HG02678 (cell line): ENCODE measurements around the gene RCOR3.
A peak's percentile ranks its signal among the peaks of the same experiment; 100 is the strongest.
"Not testable (repeated sequence)": the region's sequence is repeated elsewhere in the genome, so short reads cannot be mapped to it uniquely, and the experiment has no call there.

Experiments
- ATAC-seq: cut with Tn5 transposase; IDR thresholded peaks from one replicate; pipeline ENCODE4 v1.9.1; 2021; ENCODE audit warnings: mild to moderate bottlenecking, moderate library complexity; ENCODE audit not compliant: unreplicated experiment

The RCOR3 gene

DNA sequence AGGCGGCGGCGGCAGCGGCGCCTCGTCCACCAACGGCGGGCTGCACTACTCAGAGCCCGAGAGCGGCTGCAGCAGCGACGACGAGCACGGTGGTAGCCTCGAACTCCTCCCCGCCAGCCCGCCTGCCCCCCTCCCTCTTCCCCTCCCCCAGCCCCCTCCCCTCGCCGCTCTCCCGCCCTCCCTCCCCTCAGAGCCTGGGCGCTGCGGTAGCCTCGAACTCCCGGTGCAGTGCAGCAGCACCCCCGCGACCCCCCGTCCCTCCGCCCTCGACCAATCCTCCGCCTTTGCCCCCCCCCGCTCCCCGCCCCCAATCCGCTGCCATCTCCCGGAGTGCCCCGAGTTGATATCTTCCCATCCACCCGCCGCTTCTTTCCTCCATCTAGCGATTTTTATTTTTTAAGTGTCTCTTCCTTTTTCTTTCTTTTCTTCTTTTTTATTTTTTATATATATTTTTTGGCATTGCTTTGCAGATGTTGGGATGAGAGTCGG lies 516 bp downstream of the RCOR3 start:
- no peak for ATAC-seq

DNA sequence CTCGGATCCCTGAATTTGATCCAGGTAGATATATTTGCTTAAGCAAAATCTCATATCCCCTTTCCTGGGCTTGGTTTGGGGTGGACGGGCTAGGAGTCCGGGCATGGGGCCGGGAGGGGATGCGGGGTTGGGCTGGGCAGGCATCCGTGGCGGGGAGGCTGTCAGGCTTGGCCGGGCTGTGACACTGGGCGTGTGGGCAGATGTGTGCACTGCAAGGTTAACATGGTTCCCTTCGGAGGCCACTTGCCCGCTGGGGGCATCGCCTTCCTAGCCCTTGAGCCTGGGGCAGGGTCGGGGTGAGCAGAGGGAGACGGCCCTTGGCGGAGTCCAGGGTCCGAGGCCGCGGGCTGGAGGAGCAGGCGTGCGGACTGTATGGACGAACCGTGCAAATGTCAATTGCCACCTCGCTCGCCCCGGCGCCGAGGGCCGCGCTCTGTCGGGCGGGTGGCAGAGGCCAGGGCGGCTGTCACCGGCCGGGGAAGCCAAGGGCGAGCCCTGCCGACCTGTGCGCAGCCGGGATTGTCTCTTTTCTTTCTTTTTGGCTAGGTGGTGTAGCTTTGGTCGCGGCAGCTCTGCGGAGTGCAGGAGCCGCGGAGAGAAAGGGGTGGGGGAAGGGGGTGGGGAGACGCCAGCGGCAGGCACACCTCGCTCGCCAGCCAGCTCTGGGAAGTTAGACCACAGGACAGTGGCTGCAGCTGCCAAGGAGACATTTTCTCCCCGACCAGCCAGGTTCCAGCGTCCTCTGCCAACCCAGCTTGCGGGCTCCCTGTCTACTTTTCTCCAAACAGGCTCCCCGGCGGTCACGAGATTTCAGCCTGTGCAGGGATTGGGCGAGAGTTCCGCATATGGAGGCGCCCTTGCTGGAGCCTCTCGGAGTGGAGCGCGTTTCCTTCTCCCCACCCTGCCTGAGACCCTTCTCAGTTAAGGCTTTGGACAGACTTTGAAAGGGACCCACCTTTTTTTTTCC lies 1.3 kb downstream of the RCOR3 start:
- ATAC-seq, result peak; percentile 31

DNA sequence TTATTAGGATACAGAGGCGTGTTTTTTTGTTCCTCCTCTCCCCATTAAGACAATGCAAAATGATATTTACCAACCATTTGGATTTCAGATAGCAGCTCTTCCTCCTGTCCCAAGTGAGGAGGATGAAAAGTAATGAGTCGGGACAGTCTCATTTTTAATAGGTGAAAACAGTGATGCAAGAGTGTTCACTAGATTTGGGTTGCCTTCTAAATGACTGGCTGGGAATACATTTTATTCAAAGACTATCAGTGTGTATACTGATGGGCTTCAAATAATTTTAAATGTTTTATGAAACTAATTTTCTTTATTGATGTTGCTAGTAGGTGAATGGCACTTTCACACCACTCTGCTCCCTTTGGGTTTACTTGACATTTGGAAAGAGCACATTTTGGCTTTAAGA lies 2.1 kb downstream of the RCOR3 start:
- no peak for ATAC-seq

DNA sequence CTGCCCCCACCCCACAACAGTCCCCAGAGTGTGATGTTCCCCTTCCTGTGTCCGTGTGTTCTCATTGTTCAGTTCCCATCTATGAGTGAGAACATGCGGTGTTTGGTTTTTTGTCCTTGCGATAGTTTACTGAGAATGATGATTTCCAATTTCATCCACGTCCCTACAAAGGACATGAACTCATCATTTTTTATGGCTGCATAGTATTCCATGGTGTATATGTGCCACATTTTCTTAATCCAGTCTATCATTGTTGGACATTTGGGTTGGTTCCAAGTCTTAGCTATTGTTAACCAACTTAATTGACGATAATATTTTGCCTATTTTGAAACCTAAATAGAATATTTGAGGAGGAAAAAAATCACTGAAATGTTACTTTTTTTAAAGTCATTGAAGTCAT lies 3.9 kb downstream of the RCOR3 start:
- ATAC-seq, result not testable (repeated sequence)

DNA sequence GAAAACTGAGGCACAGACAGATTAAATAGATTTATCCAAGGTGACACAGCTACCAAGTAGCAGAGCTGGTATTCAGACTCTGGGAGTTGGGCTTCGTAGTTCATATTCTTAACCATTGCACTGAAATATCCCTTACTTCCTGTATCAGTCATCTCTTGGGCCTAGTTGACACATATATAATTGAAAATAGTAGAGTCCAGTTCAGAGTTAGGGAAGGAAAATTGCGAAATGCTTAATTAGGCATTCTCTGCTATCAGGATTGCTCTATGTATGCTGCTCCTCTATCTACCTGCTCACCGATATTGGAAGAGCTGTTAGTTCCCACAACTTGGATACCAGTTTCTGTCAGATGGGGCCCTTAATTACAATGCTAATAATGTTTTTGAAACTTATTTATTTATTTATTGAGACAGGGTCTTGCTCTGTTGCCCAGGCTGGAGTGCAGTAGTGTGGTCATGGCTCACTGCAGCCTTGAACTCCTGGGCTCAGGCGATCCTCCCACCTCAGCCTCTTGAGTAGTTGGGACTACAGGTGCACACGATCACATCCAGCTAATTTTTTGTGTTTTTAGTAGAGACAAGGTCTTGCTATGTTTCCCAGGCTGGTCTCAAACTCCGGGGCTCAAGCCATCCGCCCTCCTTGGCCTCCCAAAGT lies 8.2 kb downstream of the RCOR3 start:
- ATAC-seq, result no peak

DNA sequence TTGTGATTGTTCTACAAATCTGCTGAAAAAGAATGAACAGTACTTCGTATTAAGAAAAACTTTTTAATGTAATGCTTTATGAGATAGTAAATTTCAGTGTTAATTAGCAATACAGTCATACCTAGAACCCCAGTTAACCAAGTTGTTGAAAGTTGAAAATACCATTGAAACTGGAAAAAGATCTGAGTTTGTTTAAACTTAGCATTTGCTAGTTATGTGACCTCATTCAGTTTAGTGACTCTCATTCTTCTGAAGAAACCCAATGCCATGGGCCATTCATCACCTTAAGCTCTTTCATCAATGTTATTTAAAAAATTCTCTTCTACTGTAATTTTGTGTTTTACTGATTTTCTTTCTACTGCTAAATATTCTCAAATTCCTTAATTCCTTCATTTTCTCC lies 20.2 kb downstream of the RCOR3 start:
- no peak for ATAC-seq

DNA sequence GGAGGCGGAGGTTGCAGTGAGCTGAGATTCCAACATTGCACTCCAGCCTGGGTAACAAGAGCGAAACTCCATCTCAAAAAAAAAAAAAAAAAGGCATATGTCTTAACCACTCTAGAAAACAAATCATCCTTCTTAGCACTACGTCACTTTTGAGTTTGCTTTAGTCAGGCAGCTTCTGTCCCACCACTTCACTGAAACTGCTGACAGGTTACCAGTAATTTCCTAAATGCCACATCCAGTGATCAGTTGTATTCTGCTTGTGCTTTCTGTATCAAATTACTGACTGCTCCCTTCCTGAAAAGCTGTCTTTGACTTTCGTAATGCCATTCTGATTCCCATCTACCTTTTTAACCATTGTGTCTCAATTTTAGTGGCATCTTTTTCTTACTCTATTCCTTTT lies 21.7 kb downstream of the RCOR3 start:
- ATAC-seq, result no peak

DNA sequence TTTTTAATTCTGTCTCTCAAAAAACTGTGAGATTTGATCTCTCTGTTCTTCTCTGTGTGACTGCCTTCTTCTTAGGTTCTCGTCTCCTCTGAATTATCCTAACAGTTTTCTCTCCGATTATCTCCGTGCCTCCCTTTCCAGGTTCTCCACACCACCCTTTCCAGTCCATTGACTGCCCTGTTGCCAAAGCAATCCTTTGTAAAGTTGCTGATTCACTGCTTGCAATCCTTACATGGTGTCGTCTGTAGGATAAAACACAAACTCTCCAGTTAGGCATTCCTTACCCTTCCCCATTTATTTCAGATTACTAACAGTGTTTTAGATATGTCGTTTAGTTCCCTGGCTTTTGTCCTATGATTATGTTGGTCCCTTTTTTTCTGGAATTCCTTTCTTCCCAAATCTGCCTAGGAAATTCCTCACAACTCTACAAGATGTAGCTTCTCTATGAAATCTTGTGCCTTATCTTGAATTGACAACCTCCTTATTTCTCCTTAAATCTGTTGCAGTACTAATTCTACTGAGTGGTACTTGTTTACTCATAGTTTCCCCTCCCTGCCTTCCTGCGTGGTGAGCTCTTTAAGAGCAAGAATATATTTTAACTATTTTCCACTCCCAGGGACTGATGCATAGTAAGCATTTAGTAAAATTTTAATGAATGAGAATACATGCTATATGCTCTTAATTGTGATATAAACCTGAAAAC lies 22.3 kb downstream of the RCOR3 start:
- no peak for ATAC-seq

DNA sequence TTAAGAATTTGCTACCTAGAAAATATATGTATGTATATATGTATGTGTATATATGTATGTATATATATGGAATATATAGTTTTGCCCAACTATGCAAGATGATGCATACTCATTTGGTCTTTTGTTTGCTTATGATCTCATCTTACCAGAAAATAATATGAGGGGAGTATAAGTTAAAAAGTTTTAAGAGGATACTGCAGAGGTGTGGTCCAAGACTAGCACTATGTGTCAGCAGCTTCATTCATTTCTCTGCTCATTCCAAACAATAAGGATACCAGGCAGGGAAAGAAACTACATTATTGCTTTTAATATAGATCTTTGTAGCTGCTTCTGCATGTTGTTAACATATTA lies 22.8 kb downstream of the RCOR3 start:
- ATAC-seq, result no peak

DNA sequence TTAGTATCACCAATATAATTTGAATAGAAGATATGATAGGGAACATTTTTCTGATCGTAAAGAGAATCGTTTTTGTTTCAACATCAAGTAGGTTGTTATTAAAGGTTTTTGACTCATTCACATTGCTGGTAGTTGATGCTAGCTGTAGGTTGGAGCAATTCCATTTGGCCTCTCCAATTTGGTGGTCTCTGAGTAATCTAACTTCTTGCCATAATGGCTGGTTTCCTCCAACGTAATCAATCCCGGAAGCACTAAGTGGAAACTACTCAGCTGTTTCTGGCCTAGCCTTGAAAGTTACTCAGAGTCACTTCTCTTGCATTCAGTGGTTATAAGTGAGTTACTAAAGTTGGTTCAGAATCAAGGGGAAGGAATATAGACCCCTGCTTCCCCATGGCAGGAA lies 26.0 kb downstream of the RCOR3 start:
- no peak for ATAC-seq

DNA sequence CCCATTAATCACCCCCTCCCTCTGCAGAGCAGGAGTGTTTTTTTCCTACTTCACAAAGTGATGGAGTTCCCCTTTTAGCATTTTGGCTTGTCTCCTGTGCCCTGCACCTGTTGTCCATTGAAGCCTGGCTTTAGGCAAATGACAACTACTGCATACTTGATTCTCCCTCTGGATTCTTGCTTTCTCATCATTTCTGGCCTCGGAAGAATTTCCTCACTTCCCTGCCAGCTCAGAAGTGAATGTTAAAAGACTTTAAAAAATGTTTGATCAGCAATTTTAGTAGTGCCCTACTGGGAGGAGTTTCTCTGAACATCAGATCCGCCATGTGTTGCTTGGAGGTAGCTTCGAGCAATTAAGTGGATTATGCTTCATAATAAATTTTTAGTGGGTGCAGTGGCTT lies 28.1 kb downstream of the RCOR3 start:
- no peak for ATAC-seq

DNA sequence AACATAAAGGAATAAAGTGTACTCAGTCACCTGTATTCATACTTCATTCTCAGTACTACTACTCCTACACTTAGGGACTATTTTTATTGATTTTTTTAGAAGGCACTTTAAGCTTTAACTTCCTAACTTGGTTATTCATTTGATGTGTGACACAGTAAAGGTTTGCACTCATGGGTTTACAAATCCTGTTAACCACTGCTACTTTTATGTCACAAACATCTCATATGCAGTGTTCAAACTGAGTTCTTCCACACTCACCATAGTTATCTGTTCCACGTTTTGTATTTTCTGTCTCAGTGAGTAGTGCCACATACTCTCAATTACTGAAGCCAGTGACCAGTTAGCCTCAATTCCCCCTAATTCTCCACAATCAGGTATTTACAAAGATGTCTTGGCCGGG lies 33.2 kb downstream of the RCOR3 start:
- no peak for ATAC-seq

DNA sequence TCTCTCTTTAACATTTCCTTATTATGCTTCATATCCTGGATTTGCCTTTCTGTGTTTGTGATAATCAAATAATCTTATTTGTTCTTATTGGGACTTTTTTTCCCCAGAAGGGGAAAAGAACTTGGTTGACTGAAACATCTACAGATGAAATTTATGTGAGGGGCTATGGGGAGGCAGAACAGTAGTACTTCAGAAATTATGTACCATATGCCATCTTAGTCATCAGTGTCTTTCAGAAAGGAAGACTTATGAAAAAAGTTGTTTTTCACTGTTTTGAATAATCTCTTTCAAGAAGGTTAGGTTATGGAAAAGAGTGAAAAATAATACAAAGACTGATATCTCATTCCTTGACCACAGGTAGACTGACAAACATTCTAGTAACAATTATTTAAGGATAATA lies 37.2 kb downstream of the RCOR3 start:
- ATAC-seq, result no peak

DNA sequence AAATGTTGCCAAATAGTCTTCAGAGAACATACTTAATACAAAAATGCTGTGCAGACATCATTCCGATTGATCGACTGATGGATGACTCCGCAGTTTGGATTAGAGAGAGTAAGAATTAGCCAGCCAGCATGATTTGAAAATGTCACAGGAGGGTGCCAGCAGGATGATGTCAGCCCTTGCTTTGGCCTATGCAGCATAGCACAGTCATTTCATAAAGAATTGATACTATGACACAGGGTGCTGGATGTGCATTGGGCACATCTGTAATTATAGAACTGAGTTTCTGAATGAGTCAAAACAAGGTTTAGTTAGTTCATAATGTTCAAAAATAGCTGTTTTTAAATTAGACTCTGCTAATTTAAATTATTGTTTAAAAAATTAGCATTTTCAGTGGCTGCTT lies 45.9 kb downstream of the RCOR3 start:
- ATAC-seq, result peak; percentile 91

DNA sequence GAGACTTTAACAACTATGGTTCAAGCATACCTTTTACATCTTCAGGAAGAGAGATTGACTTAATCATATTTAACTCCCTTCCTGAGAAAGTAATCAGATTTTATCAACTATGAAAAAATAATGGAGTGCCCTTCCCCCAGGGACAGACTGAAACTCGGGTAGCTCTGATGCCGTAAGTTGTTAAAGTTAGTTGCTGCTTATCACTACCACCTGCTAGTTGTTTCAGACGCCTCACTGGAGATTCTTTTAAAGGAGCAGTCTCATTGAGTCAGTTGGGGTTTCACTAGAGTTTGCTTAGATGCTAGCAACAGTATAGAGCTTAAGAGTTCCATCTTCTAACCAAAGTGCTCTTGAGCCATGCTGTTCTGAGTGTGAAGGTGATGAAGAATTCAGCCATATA lies 50.5 kb downstream of the RCOR3 start:
- no peak for ATAC-seq

DNA sequence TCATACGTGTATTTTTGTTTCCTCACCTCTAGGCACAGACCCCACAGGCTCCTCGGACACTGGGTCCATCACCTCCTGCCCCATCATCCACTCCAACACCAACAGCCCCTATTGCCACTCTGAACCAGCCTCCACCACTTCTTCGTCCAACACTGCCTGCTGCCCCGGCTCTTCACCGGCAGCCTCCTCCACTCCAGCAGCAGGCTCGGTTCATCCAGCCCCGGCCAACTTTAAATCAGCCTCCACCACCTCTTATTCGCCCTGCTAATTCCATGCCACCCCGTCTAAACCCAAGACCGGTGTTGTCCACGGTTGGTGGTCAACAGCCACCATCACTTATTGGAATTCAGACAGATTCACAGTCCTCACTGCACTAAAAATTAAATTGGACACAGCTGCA lies 54.2 kb downstream of the RCOR3 start:
- no peak for ATAC-seq

DNA sequence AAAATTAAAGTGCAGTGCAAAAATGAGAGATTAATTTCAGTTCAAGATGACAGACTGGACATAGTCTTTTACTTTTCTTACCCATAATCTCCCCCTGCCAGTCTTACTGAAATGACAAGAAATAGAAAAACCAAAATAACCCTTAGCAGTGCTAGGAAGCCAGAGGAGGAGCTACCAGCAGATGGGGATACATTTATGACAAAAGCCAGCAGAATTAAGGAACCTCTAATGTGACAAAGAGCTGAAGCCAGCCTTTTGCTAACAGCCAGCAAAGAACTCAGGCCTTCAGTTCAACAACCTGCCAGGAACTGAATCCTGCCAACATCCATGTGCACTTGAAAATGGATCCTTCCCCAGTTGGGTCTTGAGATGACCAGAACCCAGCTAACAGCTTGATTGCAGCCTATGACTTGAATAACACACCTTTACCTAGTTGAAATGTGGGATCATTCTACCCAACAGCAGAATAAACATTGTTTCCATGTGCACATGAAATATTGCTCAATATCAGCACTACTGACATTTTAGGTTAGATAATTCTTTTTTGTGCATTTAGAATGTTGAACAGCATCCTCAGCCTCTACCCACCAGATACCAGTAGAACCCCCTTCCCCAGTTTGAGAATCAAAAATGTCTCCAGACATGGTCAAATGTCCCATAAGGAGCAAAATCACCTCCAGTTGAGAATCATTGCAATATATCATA lies 59.6 kb downstream of the RCOR3 start:
- no peak for ATAC-seq

DNA sequence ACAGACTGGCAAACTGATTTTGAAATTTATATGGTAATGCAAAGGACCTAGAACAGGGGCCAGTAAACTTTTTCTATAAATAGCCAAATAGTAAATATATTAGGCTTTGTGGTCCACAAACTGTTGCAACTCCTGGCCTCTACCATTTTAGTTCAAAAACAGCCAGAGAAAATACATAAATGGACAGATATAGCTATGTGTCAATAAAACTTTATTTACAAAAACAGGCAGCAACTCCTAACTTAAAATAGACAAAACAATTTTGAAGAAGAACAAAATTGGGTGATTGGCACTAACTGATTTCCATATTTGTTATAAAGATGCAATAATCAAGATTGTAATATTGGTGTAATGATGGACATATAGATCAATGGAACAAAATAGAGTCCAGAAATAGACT lies 60.7 kb downstream of the RCOR3 start:
- no peak for ATAC-seq

DNA sequence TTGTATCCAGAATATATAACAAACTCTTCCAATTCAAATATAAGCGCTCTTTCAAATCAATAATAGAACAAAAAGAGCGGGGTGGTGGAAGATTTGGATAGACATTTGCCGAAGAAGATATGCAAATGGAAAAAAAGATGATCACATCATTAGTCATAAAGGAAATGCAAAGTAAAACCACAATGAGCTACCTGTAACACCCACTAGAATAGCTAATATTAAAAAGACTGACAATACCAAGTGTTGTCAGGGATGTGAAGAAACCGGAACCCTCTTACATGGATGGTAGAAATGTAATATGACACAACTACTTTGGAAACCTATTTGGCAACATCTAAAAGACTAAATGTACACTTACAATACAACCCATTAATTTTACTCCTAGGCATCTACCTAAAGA lies 61.8 kb downstream of the RCOR3 start:
- ATAC-seq, result no peak

DNA sequence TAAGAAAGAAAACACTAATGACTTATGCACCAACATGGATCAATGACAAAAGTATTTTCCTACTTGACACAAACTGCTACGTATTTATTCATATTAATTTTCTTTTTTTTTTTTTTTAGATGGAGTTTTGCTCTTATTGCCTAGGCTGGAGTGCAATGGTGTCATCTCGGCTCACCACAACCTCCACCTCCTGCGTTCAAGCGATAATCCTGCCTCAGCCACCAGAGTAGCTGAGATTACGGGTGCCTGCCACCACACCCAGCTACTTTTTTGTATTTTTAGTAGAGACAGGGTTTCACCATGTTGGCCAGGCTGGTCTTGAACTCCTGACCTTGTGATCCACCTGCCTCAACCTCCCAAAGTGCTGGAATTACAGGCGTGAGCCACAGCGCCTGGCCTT lies 62.5 kb downstream of the RCOR3 start:
- ATAC-seq, result not testable (repeated sequence)
